Hepatocyte (in vitro differentiated cells): Measurements from ENCODE around the gene SLC1A4.

Experiments
- EZH2 ChIP-seq: fragments of 200-600 bp; sonication (generic); IDR thresholded peaks from 2 replicates; pipeline ENCODE4 v1.6.1; 2016; ENCODE audit warnings: antibody characterized with exemption, mild to moderate bottlenecking, borderline replicate concordance
- EZH2phosphoT487 ChIP-seq: fragments of 200-600 bp; sonication (generic); IDR thresholded peaks from one replicate; pipeline ENCODE4 v1.6.1; 2018; ENCODE audit warnings: antibody characterized with exemption, mild to moderate bottlenecking, low read depth, moderate library complexity; ENCODE audit not compliant: unreplicated experiment, severe bottlenecking
- TF ChIP-seq, protein P1 (sequence below): fragments of 200-600 bp; sonication (generic); IDR thresholded peaks from 2 replicates; pipeline ENCODE4 v1.5.1; 2016; ENCODE audit warnings: antibody characterized with exemption, mild to moderate bottlenecking; ENCODE audit not compliant: poor library complexity

DNA sequence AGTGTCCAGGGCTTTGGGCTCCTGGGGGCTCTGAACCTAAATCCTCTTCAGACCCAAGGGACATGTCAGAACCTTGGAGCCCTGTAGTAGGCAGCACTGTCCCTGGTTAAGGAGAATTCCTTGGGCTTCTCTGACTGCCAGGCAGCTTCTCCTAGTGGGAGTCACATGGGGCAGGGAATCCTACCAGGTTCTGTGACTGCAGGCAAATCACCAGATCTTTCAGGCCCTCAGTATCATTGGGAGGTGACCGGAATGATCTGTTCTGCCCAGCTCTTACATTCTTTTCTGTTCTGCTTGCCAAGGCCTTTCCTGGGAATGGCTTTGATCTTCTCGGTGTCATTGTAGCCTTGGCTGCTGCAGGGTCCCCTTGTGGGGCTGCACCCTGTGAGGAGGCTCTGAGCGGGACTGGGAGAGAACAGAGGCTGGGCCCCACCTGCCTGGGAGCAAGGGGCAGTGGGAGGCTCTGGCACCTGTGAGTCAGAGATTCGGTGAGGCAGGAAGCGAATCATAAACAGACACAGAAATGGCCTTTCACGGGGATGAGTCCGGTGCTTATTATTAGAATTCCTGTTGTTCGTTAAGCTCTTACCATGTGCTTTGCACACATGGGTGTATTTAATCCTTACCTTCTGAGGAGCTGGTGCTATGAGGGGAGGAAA is 81.1 kb downstream of the SLC1A4 start:
- TF ChIP-seq, protein P1, sequence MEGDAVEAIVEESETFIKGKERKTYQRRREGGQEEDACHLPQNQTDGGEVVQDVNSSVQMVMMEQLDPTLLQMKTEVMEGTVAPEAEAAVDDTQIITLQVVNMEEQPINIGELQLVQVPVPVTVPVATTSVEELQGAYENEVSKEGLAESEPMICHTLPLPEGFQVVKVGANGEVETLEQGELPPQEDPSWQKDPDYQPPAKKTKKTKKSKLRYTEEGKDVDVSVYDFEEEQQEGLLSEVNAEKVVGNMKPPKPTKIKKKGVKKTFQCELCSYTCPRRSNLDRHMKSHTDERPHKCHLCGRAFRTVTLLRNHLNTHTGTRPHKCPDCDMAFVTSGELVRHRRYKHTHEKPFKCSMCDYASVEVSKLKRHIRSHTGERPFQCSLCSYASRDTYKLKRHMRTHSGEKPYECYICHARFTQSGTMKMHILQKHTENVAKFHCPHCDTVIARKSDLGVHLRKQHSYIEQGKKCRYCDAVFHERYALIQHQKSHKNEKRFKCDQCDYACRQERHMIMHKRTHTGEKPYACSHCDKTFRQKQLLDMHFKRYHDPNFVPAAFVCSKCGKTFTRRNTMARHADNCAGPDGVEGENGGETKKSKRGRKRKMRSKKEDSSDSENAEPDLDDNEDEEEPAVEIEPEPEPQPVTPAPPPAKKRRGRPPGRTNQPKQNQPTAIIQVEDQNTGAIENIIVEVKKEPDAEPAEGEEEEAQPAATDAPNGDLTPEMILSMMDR = peak; percentile 22
- TF ChIP-seq EZH2 (no peak), EZH2phosphoT487 (no peak)
